HepG2 (cell line): ENCODE measurements around the gene PRR20G. TPM values are rescaled to one million over a fixed set of nuclear protein-coding genes. Genes with fewer than 3 reads are reported as not detected.

Experiments
- ADNP ChIP-seq: sonication (generic); formaldehyde crosslinking; IDR thresholded peaks from 2 replicates; pipeline ENCODE4 v1.4.0; 2020; ENCODE audit warnings: missing genetic modification reagents
- IKZF4 ChIP-seq: sonication (generic); formaldehyde crosslinking; IDR thresholded peaks from 2 replicates; pipeline ENCODE4 v1.5.1; 2020; ENCODE audit warnings: borderline replicate concordance, mild to moderate bottlenecking, low read depth, missing genetic modification reagents; ENCODE audit errors: not compliant biosample characterization
- JUND ChIP-seq: sonication (generic); formaldehyde crosslinking; IDR thresholded peaks from 2 replicates; pipeline ENCODE4 v1.8.0; 2022; ENCODE audit warnings: mild to moderate bottlenecking, missing genetic modification reagents
- MYC ChIP-seq: sonication (generic); formaldehyde crosslinking; IDR thresholded peaks from 2 replicates; pipeline ENCODE4 v1.9.0; 2021; ENCODE audit warnings: missing genetic modification reagents, borderline replicate concordance
- NKX3-1 ChIP-seq: sonication (generic); formaldehyde crosslinking; IDR thresholded peaks from 2 replicates; pipeline ENCODE4 v1.5.0; 2020; ENCODE audit warnings: missing genetic modification reagents
- PHF5A ChIP-seq: IDR thresholded peaks from one replicate; pipeline ENCODE4 v1.6.1; 2018; ENCODE audit warnings: low read depth, missing genetic modification reagents; ENCODE audit not compliant: unreplicated experiment
- TAF1 ChIP-seq: sonication (generic); formaldehyde crosslinking; IDR thresholded peaks from 2 replicates; pipeline ENCODE4 v1.4.0; 2020; ENCODE audit warnings: missing genetic modification reagents
- TBX2 ChIP-seq: sonication (generic); formaldehyde crosslinking; IDR thresholded peaks from 2 replicates; pipeline ENCODE4 v1.5.0; 2020; ENCODE audit warnings: missing genetic modification reagents, mild to moderate bottlenecking, borderline replicate concordance
- TEAD3 ChIP-seq: optimal IDR thresholded peaks from 2 replicates; pipeline ENCODE3; 2016; ENCODE audit warnings: borderline replicate concordance
- YY1 ChIP-seq: IDR thresholded peaks from 2 replicates; pipeline ENCODE4 v1.6.1; 2011; ENCODE audit warnings: low read length, low read depth, moderate library complexity, mild to moderate bottlenecking; ENCODE audit not compliant: insufficient read depth, insufficient replicate concordance
- ZNF318 ChIP-seq: sonication (generic); formaldehyde crosslinking; IDR thresholded peaks from 2 replicates; pipeline ENCODE4 v1.4.0; 2020; ENCODE audit warnings: mild to moderate bottlenecking, missing genetic modification reagents
- polyA plus RNA-seq, 8 experiments: library from polyadenylated mRNA; depleted of rRNA in 3 of 8; stranded (reverse) in 7 of 8; unstranded in 1 of 8; fragments of >200 nt; fragmentation: Illumina TruSeq in 4 of 8; extraction: Trizol in 4 of 8; gene quantifications; 2 replicates each; pipeline versions ENCODE4 v1.2.1 to v1.2.3, GENCODE V29; 2011 to 2016; ENCODE audit warnings: low read depth in 4 of 8, missing spikeins in 1 of 8, mixed read lengths in 1 of 8; ENCODE audit not compliant: insufficient read depth in 1 of 8
- total RNA-seq, 5 experiments: library from RNA; depleted of rRNA; stranded (reverse); fragments of >200 nt; fragmentation: Illumina TruSeq; extraction: Trizol; gene quantifications; 2 replicates each; pipeline ENCODE4 v1.2.3, GENCODE V29; 2016; ENCODE audit warnings: low read depth in 1 of 5
- TF ChIP-seq, protein P1 (sequence below): sonication (generic); formaldehyde crosslinking; IDR thresholded peaks from 2 replicates; pipeline ENCODE4 v1.4.0; 2020; ENCODE audit warnings: missing genetic modification reagents
- TF ChIP-seq, protein P2 (sequence below): sonication (generic); formaldehyde crosslinking; IDR thresholded peaks from 2 replicates; pipeline ENCODE4 v1.5.0; 2020; ENCODE audit warnings: mild to moderate bottlenecking, missing genetic modification reagents
- TF ChIP-seq, protein P3 (sequence below): sonication (generic); formaldehyde crosslinking; IDR thresholded peaks from 2 replicates; pipeline ENCODE4 v1.5.0; 2020; ENCODE audit warnings: missing genetic modification reagents, mild to moderate bottlenecking, borderline replicate concordance

The PRR20G gene
- total and polyA plus RNA-seq, 2 of the 13 experiments (the other 11 are each of a cell fraction or from before 2014, with no cell fraction given), result not detected

DNA sequence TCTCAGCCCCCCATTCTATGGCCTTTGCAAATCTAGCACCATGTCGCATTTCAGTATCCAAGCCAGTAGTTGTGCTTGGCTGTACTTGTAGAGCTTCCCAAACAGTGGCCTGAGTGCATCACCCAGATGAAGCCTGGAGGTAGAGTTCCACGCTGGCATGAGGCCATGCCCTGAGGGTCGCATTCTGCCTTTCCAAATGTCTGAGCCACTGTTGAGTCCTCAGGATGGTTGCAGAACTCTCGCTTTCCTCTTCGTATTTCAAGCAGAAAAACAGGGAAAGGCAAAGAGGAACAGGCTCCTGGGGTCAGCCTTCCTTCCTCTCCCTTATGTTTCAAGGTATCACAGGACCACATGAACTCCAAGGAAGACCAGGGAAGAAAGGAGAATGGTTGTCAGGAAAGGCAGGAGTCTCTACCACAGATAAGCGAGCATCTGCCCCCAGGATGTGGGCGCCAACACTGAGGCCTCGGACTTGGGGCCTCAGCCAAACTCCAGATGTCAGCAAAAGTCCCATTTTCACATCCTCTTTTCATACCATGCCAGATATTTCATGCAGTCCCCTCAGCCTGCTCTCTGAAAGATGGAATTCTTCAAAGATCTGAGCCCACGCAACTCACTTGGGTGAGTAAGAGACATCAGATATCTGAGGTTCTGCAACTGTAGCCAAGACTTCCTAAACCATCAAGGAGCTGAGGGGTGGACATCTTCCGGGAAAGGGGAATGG is 19.4 kb upstream of the PRR20G start (continued):
- TF ChIP-seq, protein P1, sequence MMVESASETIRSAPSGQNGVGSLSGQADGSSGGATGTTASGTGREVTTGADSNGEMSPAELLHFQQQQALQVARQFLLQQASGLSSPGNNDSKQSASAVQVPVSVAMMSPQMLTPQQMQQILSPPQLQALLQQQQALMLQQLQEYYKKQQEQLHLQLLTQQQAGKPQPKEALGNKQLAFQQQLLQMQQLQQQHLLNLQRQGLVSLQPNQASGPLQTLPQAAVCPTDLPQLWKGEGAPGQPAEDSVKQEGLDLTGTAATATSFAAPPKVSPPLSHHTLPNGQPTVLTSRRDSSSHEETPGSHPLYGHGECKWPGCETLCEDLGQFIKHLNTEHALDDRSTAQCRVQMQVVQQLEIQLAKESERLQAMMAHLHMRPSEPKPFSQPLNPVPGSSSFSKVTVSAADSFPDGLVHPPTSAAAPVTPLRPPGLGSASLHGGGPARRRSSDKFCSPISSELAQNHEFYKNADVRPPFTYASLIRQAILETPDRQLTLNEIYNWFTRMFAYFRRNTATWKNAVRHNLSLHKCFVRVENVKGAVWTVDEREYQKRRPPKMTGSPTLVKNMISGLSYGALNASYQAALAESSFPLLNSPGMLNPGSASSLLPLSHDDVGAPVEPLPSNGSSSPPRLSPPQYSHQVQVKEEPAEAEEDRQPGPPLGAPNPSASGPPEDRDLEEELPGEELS (CRISPR knock-in tag), result no peak
- TF ChIP-seq ADNP (CRISPR knock-in tag) (no peak), TAF1 (CRISPR knock-in tag) (no peak), PHF5A (no peak), YY1 (no peak), ZNF318 (CRISPR knock-in tag) (no peak), MYC (CRISPR knock-in tag) (no peak), NKX3-1 (CRISPR knock-in tag) (no peak), IKZF4 (no peak), TBX2 (CRISPR knock-in tag) (no peak), TEAD3 (CRISPR knock-in tag) (no peak), JUND (CRISPR knock-in tag) (no peak)
- TF ChIP-seq, protein P2, sequence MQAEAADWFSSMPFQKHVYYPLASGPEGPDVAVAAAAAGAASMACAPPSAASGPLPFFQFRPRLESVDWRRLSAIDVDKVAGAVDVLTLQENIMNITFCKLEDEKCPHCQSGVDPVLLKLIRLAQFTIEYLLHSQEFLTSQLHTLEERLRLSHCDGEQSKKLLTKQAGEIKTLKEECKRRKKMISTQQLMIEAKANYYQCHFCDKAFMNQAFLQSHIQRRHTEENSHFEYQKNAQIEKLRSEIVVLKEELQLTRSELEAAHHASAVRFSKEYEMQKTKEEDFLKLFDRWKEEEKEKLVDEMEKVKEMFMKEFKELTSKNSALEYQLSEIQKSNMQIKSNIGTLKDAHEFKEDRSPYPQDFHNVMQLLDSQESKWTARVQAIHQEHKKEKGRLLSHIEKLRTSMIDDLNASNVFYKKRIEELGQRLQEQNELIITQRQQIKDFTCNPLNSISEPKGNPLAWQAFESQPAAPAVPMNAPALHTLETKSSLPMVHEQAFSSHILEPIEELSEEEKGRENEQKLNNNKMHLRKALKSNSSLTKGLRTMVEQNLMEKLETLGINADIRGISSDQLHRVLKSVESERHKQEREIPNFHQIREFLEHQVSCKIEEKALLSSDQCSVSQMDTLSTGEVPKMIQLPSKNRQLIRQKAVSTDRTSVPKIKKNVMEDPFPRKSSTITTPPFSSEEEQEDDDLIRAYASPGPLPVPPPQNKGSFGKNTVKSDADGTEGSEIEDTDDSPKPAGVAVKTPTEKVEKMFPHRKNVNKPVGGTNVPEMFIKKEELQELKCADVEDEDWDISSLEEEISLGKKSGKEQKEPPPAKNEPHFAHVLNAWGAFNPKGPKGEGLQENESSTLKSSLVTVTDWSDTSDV, result no peak
- TF ChIP-seq, protein P3, sequence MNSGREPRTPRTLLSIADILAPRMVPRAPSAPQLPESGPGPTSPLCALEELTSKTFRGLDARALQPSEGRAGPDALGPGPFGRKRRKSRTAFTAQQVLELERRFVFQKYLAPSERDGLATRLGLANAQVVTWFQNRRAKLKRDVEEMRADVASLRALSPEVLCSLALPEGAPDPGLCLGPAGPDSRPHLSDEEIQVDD (CRISPR knock-in tag), result no peak
